Measurements from ENCODE around the gene ADAMTS2.

GRCh38 chr5:179111267-179112207 lies 233.7 kb downstream of the ADAMTS2 start:
- TF ChIP-seq RAD21 (IDR thresholded peaks at IDR 0.05 in 1 of 2, conservative IDR thresholded peaks at IDR 0.05 in 1 of 2; ENCODE audit: low read depth in 2 of 2, low read length in 2 of 2): no peak
- no peak for TF ChIP-seq EP300 (IDR thresholded peaks at IDR 0.05; ENCODE audit: borderline replicate concordance in 1 of 2, low read depth in 2 of 2, low read length in 2 of 2)
- TF ChIP-seq POLR2A (IDR thresholded peaks at IDR 0.05; ENCODE audit: control extremely low read depth in 1 of 2, low read depth in 2 of 2, low read length in 2 of 2): no peak
- no peak for TF ChIP-seq POLR2AphosphoS5 (IDR thresholded peaks at IDR 0.05; ENCODE audit: low read depth, low read length)
- TF ChIP-seq, protein P1, sequence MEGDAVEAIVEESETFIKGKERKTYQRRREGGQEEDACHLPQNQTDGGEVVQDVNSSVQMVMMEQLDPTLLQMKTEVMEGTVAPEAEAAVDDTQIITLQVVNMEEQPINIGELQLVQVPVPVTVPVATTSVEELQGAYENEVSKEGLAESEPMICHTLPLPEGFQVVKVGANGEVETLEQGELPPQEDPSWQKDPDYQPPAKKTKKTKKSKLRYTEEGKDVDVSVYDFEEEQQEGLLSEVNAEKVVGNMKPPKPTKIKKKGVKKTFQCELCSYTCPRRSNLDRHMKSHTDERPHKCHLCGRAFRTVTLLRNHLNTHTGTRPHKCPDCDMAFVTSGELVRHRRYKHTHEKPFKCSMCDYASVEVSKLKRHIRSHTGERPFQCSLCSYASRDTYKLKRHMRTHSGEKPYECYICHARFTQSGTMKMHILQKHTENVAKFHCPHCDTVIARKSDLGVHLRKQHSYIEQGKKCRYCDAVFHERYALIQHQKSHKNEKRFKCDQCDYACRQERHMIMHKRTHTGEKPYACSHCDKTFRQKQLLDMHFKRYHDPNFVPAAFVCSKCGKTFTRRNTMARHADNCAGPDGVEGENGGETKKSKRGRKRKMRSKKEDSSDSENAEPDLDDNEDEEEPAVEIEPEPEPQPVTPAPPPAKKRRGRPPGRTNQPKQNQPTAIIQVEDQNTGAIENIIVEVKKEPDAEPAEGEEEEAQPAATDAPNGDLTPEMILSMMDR (IDR thresholded peaks at IDR 0.05; ENCODE audit: control extremely low read depth in 1 of 3, insufficient read depth in 1 of 3, low read depth in 1 of 3, low read length in 3 of 3): no peak
